NCI-H1417 treated with DMSO at 0.1 percent for 48 hours (cell line): ENCODE measurements around the gene GOLIM4.

Source experiments
- DNase-seq: peaks from one replicate; lab custom pipeline; 2025; lab: John Stamatoyannopoulos, UW

GOLIM4 gene

GRCh38 chr3:167992381-167992780, 103.3 kb downstream of the GOLIM4 start:
- no peak for DNase-seq

GRCh38 chr3:167991213-167991612, 104.5 kb downstream of the GOLIM4 start:
- DNase-seq = no peak

DNA sequence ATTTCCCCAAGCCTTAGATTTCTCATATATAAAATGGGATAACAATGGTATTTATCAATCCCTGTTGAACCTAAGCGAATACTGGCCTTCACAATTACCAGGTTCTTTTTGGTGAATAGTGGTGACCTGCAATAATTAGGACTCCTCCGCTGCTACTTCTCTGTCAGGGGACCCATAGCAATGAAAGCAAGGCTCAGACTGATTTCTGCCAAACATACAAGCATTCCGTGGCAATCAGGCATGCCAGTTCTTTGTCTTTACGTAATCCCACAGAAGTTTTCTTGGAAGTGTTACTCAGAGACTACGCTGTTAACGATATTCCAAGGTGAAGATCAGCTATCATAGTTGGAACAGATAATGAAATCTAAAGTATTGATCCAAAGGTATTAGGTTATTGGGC, 105.7 kb downstream of the GOLIM4 start:
- no peak for DNase-seq

- DNase-seq = no peak
Measured at GRCh38 chr3:167989066-167989465, 106.7 kb downstream of the GOLIM4 start.

GRCh38 chr3:167983583-167983982, 112.1 kb downstream of the GOLIM4 start:
- DNase-seq = no peak

- no peak for DNase-seq
Measured at GRCh38 chr3:167978486-167978885, 117.2 kb downstream of the GOLIM4 start.

GRCh38 chr3:167978071-167978470, 117.7 kb downstream of the GOLIM4 start:
- no peak for DNase-seq

GRCh38 chr3:167976516-167977361, 119.0 kb downstream of the GOLIM4 start:
- no peak for DNase-seq

DNA sequence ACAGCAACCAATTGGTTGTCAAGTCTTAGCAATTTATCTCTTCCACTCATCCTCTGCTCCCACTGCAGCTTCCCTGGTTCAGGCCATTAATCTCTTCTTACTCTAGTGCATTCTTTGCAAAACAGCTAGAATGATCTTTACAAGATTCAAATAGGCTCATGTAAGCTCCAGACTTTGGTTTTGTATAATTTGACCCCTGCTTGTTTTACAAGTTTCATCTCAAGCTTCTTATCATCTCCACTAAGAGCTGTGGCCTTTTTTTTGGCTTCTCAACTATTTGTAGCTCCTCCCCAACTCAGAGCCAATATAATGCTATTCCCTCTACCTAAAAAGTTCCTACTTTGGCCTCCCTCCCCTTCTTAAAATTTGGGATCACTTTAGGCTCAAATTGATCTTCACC, 121.8 kb downstream of the GOLIM4 start:
- no peak for DNase-seq

- no peak for DNase-seq
Measured at GRCh38 chr3:167973046-167973445, 122.7 kb downstream of the GOLIM4 start.

DNA sequence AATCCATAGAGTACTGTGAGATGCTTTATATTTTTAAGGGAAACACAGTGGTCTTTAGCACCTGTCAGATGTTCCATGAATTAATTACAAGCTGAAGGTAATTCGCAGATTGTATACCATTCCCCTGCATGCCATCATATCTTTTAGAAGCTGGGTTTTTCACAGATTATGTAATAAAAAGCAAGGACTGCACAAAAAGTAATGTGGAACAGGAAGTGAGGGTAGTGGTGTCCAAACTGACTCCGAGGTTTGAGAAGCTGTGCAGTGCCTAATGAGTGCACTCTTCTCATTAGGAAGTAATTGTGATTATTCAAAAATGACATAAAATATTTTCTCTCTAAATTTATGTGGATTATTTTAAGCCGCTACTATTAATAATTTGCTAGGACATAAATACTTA, 123.2 kb downstream of the GOLIM4 start:
- no peak for DNase-seq

GRCh38 chr3:167969548-167969947, 126.2 kb downstream of the GOLIM4 start:
- no peak for DNase-seq

DNA sequence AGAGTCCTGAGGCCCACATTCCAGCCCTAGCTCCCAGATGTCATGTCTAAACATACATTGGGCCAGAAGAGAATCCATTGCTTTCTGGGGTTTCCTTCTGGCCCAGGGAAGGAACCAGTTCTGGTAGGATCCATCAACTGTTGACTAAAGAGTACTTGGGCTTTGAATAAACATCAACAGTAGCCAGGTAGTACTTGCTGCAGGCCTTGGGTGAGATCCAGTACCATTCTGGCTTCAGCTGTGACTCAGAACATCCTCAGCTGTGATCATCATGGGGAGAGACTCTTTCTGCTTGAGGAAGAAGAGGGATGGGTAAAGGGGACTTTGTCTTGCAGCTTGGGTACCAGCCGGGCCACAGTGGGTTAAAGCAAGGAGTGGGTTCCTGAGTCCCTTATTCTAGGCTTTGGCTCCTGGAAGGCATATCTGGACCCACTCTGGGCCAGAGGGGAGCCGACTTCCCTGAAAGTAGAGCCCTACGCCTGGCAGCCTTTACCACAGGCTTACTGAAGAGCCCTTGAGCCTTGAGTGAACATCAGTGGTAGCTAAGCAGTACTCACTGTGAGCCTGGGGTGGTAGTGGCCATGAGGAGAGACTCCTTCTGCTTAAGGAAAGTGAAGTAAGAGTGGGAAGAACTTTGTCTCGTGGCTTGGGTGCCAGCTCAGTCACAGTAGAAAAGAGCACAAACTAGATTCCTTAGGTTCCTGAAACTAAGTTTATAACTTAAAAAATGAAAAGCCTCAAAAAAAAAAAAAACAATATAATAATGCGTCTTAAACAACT, 128.3 kb downstream of the GOLIM4 start:
- no peak for DNase-seq
